GM10248 (cell line): ENCODE measurements around the gene RIN3.
A peak's percentile ranks its signal among the peaks of the same experiment; 100 is the strongest.

Source experiments
- CTCF ChIA-PET: fragments of 300-600 bp; sonication (Branson Sonifier 250); formaldehyde crosslinking; extraction: SDS; loops from one replicate; lab custom pipeline; 2021; ENCODE audit warnings: antibody characterized with exemption; lab: Yijun Ruan, JAX
- POLR2A ChIA-PET: fragments of 350-650 bp; sonication (Branson Sonifier 250); formaldehyde crosslinking; extraction: SDS; loops from one replicate; lab custom pipeline; 2020; ENCODE audit warnings: antibody characterized with exemption; lab: Yijun Ruan, JAX
- DNase-seq: peaks from one replicate; pipeline ENCODE4 v3.0.0; 2012; ENCODE audit errors: extremely low spot score
- CTCF ChIP-seq: IDR thresholded peaks from 2 replicates; pipeline ENCODE4 v1.5.1; 2012; ENCODE audit warnings: mild to moderate bottlenecking, low read depth; ENCODE audit errors: extremely low read depth, missing control alignments, control extremely low read depth

Gene RIN3

GRCh38 chr14:92511453-92512238, 1.9 kb upstream of the RIN3 start:
- no peak for TF ChIP-seq CTCF
- ChIA-PET POLR2A (no interaction called here), CTCF (interaction anchor here (1.2 kb wide), 1 partner anchor 15 kb away, joined by 4 read pairs; no protein-coding TSS in a partner anchor)
- DNase-seq: no peak

DNA sequence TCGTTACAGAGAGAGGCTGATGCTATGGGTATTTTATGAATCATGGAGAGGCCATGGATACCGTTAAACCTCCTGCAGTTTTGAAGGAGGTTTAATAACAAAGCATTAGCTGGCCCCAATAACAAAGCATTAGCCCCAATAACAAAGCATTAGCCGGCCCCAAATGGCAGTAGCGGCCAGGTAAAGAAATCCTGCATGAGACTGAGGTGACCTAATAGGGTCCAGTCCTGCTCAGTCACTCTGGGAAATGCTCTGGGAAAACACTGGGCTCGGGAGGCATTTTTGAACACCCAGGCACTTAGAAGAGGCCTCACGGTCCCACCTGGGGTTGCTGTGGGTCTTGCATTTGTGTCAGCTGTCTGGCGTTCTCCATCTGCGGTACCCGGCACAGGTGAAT, 776 bp upstream of the RIN3 start:
- no peak for TF ChIP-seq CTCF
- CTCF ChIA-PET: no interaction called here
- POLR2A ChIA-PET: no interaction called here
- no peak for DNase-seq

- CTCF ChIA-PET: interaction anchor here (1.1 to 1.4 kb wide), 2 partner anchors 9 to 20 kb away, joined by 3 to 4 read pairs; no protein-coding TSS in a partner anchor
- POLR2A ChIA-PET: no interaction called here
- no peak for TF ChIP-seq CTCF
- peak; percentile 51 for DNase-seq
Observed at GRCh38 chr14:92513966-92514843, 624 bp downstream of the RIN3 start.

- no peak for DNase-seq
- POLR2A ChIA-PET: no interaction called here
- no peak for TF ChIP-seq CTCF
- CTCF ChIA-PET: interaction anchor here (1.1 to 1.4 kb wide), 2 partner anchors 8 to 21 kb away, joined by 3 to 4 read pairs; no protein-coding TSS in a partner anchor
Observed at GRCh38 chr14:92514844-92515514, 1.4 kb downstream of the RIN3 start.

DNA sequence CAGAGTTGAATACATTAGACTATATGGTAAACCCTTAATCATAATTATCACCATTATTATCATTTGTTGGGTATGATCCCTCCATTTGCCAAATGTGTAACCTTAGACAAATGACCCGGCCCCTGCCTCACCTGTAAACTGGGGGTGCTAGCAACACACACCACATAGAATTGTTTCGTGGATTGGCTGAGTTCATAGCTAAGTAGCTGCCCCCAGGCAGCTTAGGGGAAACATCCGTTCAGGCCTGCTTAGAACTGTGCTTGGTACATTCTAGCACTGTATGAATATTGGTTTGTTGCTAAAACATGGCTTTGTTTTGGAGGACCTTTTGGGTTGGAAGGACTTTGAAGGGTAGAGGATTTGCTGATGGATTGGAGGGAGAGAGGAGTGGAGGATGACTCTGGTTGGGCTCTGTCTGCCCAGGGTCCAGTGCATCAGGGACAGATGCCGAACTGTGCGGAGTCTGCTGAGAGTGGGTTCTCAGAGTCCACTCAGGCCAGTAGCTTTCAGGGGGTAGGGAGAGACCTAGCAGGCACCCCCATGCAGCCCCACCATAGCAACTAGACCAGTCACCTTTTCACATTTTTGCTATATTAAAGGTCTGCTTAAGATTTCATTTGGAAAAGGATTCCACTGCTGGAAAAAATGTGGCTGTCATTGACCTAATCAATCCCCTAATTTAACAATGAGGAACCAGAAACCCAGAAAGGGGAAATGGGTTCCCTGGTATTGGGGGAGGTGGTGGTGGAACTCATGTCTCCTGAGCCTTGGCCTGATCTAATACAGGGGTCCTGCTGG, 2.2 kb downstream of the RIN3 start:
- ChIA-PET POLR2A (interaction anchor here (1.0 kb wide), 1 partner anchor 9 kb away, joined by 3 read pairs; no protein-coding TSS in a partner anchor), CTCF (interaction anchor here (0.9 to 2.1 kb wide), 6 partner anchors 9 to 167 kb away, joined by 3 to 7 read pairs (median 4); no protein-coding TSS in a partner anchor)
- no peak for DNase-seq
- TF ChIP-seq CTCF: no peak
